Esophagus muscularis mucosa (tissue), 4 donors: ENCODE measurements around the gene FAM107B. TPM values are rescaled to one million over a fixed set of nuclear protein-coding genes. Genes with fewer than 3 reads are reported as not detected.

Experiments used
- DNase-seq: peaks from one replicate; pipeline ENCODE4 v3.0.0-alpha.2; 2017; ENCODE audit errors: extremely low spot score
- H3K27ac ChIP-seq, 4 donors: fragments of 200-600 bp; sonication (generic); replicated peaks in 1 of 4; 1 replicate in 3 of 4; 2 replicates in 1 of 4; pipeline ENCODE4 v1.5.1; 2016 to 2019; ENCODE audit warnings: mild to moderate bottlenecking in 1 of 4
- H3K27me3 ChIP-seq, 4 donors: fragments of 200-600 bp; sonication (generic); one replicate each; pipeline versions ENCODE4 v1.5.1 to v1.6.0; 2016 to 2019
- H3K36me3 ChIP-seq, 4 donors: fragments of 200-600 bp; sonication (generic); one replicate each; pipeline ENCODE4 v1.5.1; 2016 to 2019
- H3K4me1 ChIP-seq, 4 donors: fragments of 200-600 bp; sonication (generic); one replicate each; pipeline ENCODE4 v1.5.1; 2016 to 2019
- H3K4me3 ChIP-seq, 4 donors: fragments of 200-600 bp; sonication (generic); 1 replicate in 2 of 4; 2 replicates in 2 of 4; pipeline ENCODE4 v1.5.1; 2016 to 2019; ENCODE audit warnings: mild to moderate bottlenecking in 4 of 4, moderate library complexity in 1 of 4
- H3K9me3 ChIP-seq, 4 donors: fragments of 200-600 bp; sonication (generic); 1 replicate in 3 of 4; 2 replicates in 1 of 4; pipeline ENCODE4 v1.5.1; 2016 to 2019
- CTCF ChIP-seq, 3 experiments: fragments of 200-600 bp in 2 of 3; fragments of 450-650 bp in 1 of 3; sonication (generic) in 2 of 3; IDR thresholded peaks; one replicate each; pipeline ENCODE4 v1.5.1; 2017 to 2019; ENCODE audit warnings: antibody characterized with exemption in 3 of 3, mild to moderate bottlenecking in 2 of 3, moderate library complexity in 1 of 3
- EP300 ChIP-seq: sonication (generic); formaldehyde crosslinking; IDR thresholded peaks from one replicate; pipeline ENCODE4 v1.6.1; 2017; ENCODE audit warnings: antibody characterized with exemption
- POLR2A ChIP-seq: fragments of 450-650 bp; IDR thresholded peaks from one replicate; pipeline ENCODE4 v1.6.1; 2017; ENCODE audit warnings: antibody characterized with exemption, moderate library complexity, mild to moderate bottlenecking, low read depth
- POLR2AphosphoS5 ChIP-seq, 2 donors: sonication (generic); formaldehyde crosslinking; IDR thresholded peaks; one replicate each; pipeline ENCODE4 v1.6.1; 2017; ENCODE audit warnings: antibody characterized with exemption in 2 of 2
- WGBS: methylation state at CpG from one replicate; pipeline ENCODE4 v1.1.5; 2018; 5-methylcytosine and 5-hydroxymethylcytosine counted together
- intact Hi-C: fragments of 100-400 bp; cut with DNase I; formaldehyde crosslinking; loops from one replicate; pipeline ENCODE4 v1.15.1; 2023
- total RNA-seq, 4 donors: library from RNA; depleted of rRNA; stranded (reverse); fragments of >200 nt; gene quantifications; one replicate each; pipeline versions ENCODE4 v1.1.0 to v1.2.1, GENCODE V29; 2016

FAM107B gene
- total RNA-seq, 4 donors from 2014 or later = 7.5 to 14.1 (median 9.4) TPM

- Histone ChIP-seq H3K4me3 (no peak overlapping the region), H3K4me1 (peaks cover 0 to 3% (median 0%) of the 10 kb centered on the region in 4 donors), H3K27me3 (no peaks in the 10 kb centered on the region), H3K36me3 (no peaks in the 10 kb centered on the region), H3K27ac (no peak overlapping the region), H3K9me3 (no peaks in the 10 kb centered on the region)
- WGBS = 95% methylated on average over 3 of the region's 3 CpGs
- peak; percentile 57 for DNase-seq
- TF ChIP-seq EP300 (no peak), POLR2A (no peak), CTCF (IDR thresholded peaks at IDR 0.05) (no peak), POLR2AphosphoS5 (IDR thresholded peaks at IDR 0.05) (no peak)
- intact Hi-C loops = no loop called here
These were observed 225.7 kb downstream of the FAM107B start for GRCh38 chr10:14548970-14549369.

DNA sequence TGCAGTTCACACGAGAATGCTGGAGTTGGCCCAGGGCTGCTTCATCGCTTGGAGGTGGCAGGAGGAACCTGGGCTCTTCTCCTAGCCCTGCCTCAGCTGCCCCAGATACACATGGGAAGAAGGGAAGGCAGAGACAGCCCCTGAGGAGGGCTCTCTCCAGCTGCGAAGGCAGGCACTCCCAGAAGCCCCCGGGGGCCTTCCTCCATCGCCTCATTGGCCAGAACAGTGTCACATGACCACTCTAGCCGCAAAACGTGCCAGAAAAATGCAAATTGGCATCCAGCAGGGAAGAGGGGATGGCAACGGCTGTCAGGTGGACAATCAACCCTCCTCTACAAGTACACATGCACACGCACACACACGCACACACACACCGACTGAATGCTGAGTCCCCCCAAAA, 226.2 kb downstream of the FAM107B start:
- Histone ChIP-seq H3K27me3 (no peaks in the 10 kb centered on the region), H3K4me3 (no peak overlapping the region), H3K9me3 (no peaks in the 10 kb centered on the region), H3K4me1 (peaks cover 0 to 6% (median 0%) of the 10 kb centered on the region in 4 donors), H3K36me3 (no peaks in the 10 kb centered on the region), H3K27ac (no peak overlapping the region)
- 93% methylated on average over 10 of the region's 11 CpGs for WGBS
- intact Hi-C loops = no loop called here
- peak; percentile 37 for DNase-seq
- TF ChIP-seq CTCF (IDR thresholded peaks at IDR 0.05) (no peak), POLR2A (no peak), POLR2AphosphoS5 (IDR thresholded peaks at IDR 0.05) (no peak), EP300 (no peak)

DNA sequence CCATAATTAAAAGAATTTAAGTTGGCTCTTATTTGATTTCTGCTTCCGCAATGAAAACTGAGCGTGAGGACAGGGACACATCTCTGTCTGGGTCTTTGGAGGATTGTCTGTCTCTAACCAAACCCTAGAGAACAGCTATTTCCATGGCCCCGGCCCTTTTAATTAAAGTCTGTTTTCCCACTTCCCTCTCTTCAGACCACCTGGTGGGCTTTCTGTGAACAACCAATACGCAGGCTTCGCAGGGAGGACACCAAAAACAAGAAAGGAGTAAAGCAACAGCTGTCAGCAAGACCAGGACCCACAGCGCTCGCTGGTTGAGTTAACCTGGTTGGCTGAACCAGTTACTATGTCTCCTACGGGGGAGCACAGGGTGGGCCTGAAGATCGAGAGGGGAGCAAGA, 226.9 kb downstream of the FAM107B start:
- DNase-seq = peak; percentile 62
- H3K9me3 ChIP-seq = no peaks in the 10 kb centered on the region
- H3K27me3 ChIP-seq = no peaks in the 10 kb centered on the region
- WGBS = 97% methylated on average over 9 of the region's 9 CpGs
- no peak overlapping the region for H3K4me3 ChIP-seq
- peaks cover 0 to 5% (median 0%) of the 10 kb centered on the region in 4 donors for H3K4me1 ChIP-seq
- H3K36me3 ChIP-seq = no peaks in the 10 kb centered on the region
- intact Hi-C loops = no loop called here
- H3K27ac ChIP-seq = no peak overlapping the region
- TF ChIP-seq CTCF (IDR thresholded peaks at IDR 0.05) (no peak), POLR2AphosphoS5 (IDR thresholded peaks at IDR 0.05) (no peak), EP300 (no peak), POLR2A (no peak)

GRCh38 chr10:14545827-14546226, 228.9 kb downstream of the FAM107B start:
- Histone ChIP-seq H3K9me3 (no peaks in the 10 kb centered on the region), H3K27me3 (no peaks in the 10 kb centered on the region), H3K36me3 (no peaks in the 10 kb centered on the region), H3K4me1 (peaks cover 0 to 9% (median 0%) of the 10 kb centered on the region in 4 donors), H3K4me3 (no peak overlapping the region), H3K27ac (no peak overlapping the region)
- WGBS = 51% methylated on average over 4 of the region's 4 CpGs
- TF ChIP-seq POLR2A (no peak), CTCF (IDR thresholded peaks at IDR 0.05) (no peak), EP300 (no peak), POLR2AphosphoS5 (IDR thresholded peaks at IDR 0.05) (no peak)
- DNase-seq = no peak
- intact Hi-C loops = no loop called here

DNA sequence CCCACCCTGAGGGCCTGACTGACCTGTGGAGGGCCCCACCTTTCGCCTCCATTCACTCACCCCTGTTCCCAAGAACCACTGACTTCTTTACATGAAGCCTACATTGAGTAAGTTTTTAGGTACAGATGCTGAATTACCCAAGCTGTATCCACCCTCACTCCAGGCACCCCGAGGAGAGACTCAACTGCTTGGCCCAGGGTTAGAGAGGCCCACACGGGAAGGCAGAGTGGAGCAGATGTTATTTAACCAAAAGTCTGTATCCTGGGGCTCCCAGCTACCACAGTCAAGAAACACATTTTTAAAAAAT, 230.8 kb downstream of the FAM107B start:
- H3K27ac ChIP-seq = peak overlapping the region in 1 of 4 donors; percentile 34
- no peaks in the 10 kb centered on the region for H3K9me3 ChIP-seq
- no peak for TF ChIP-seq POLR2AphosphoS5 (IDR thresholded peaks at IDR 0.05)
- no peak for TF ChIP-seq EP300
- no peak for TF ChIP-seq POLR2A
- TF ChIP-seq CTCF (IDR thresholded peaks at IDR 0.05) = no peak
- WGBS = 83% methylated on average over 3 of the region's 3 CpGs
- no peak for DNase-seq
- H3K4me3 ChIP-seq = no peak overlapping the region
- no peaks in the 10 kb centered on the region for H3K36me3 ChIP-seq
- no peaks in the 10 kb centered on the region for H3K27me3 ChIP-seq
- intact Hi-C loops = no loop called here
- H3K4me1 ChIP-seq = peaks cover 0 to 18% (median 9%) of the 10 kb centered on the region in 4 donors
